Osteoblast (primary cell): Measurements from ENCODE around the gene ODF2L. TPM values are rescaled to one million over a fixed set of nuclear protein-coding genes. Genes with fewer than 3 reads are reported as not detected.
"Not testable (repeated sequence)": the region's sequence is repeated elsewhere in the genome, so short reads cannot be mapped to it uniquely, and the experiment has no call there.

Source experiments
- DNase-seq: peaks from one replicate; pipeline ENCODE4 v3.0.0; 2011; ENCODE audit warnings: low spot score, mixed read lengths; ENCODE audit not compliant: insufficient read length; ENCODE audit errors: missing footprints
- H2AFZ ChIP-seq: 2 replicates; pipeline ENCODE4 v1.6.0; 2011; ENCODE audit warnings: mild to moderate bottlenecking, low read length
- H3K27ac ChIP-seq: 2 replicates; pipeline ENCODE4 v1.5.1; 2011; ENCODE audit warnings: mild to moderate bottlenecking, low read depth, low read length, moderate library complexity
- H3K27me3 ChIP-seq: 2 replicates; pipeline ENCODE4 v1.6.0; 2012; ENCODE audit warnings: mild to moderate bottlenecking, control low read depth, inconsistent platforms, low read length, moderate library complexity; ENCODE audit not compliant: insufficient read depth
- H3K36me3 ChIP-seq: 2 replicates; pipeline ENCODE4 v1.5.1; 2011; ENCODE audit warnings: mild to moderate bottlenecking, low read length, control low read depth, moderate library complexity; ENCODE audit not compliant: insufficient read depth
- H3K4me1 ChIP-seq: 2 replicates; pipeline ENCODE4 v1.5.1; 2011; ENCODE audit warnings: mild to moderate bottlenecking, low read length, control low read depth, moderate library complexity; ENCODE audit not compliant: insufficient read depth
- H3K4me2 ChIP-seq: 2 replicates; pipeline ENCODE4 v1.6.0; 2011; ENCODE audit warnings: mild to moderate bottlenecking, low read length; ENCODE audit not compliant: insufficient read depth
- H3K4me3 ChIP-seq: fragments of 200-600 bp; sonication (generic); 3 replicates; pipeline ENCODE4 v1.5.1; 2012; ENCODE audit warnings: mild to moderate bottlenecking, low read length, inconsistent platforms; ENCODE audit not compliant: insufficient read depth
- H3K79me2 ChIP-seq: 2 replicates; pipeline ENCODE4 v1.6.0; 2012; ENCODE audit warnings: mild to moderate bottlenecking, low read length, control low read depth, inconsistent platforms; ENCODE audit not compliant: insufficient read depth
- H3K9me3 ChIP-seq: 2 replicates; pipeline ENCODE4 v1.5.1; 2011; ENCODE audit warnings: low read depth, low read length, control low read depth
- H4K20me1 ChIP-seq: 2 replicates; pipeline ENCODE4 v1.6.0; 2012; ENCODE audit warnings: mild to moderate bottlenecking, low read length, control low read depth; ENCODE audit not compliant: insufficient read depth
- CTCF ChIP-seq: IDR thresholded peaks from 2 replicates; pipeline ENCODE4 v1.5.1; 2011; ENCODE audit warnings: mild to moderate bottlenecking, low read depth, low read length, moderate library complexity; ENCODE audit errors: extremely low read depth
- total RNA-seq: library from RNA; depleted of rRNA; stranded (reverse); fragments of >200 nt; gene quantifications from 2 replicates; pipeline ENCODE4 v1.2.3, GENCODE V29; 2012

ODF2L gene
- total RNA-seq, 1 donor, result 87.6 TPM

- peaks cover 16% of the 10 kb centered on the region for H3K36me3 ChIP-seq
- no peaks in the 10 kb centered on the region for H3K79me2 ChIP-seq
- no peaks in the 10 kb centered on the region for H3K27me3 ChIP-seq
- no peak for DNase-seq
- H3K4me2 ChIP-seq, result no peak overlapping the region
- no peak overlapping the region for H3K4me3 ChIP-seq
- H3K4me1 ChIP-seq, result no peaks in the 10 kb centered on the region
- H3K9me3 ChIP-seq, result no peaks in the 10 kb centered on the region
- TF ChIP-seq CTCF, result no peak
- H2AFZ ChIP-seq, result no peak overlapping the region
- H4K20me1 ChIP-seq, result no peaks in the 10 kb centered on the region
- no peak overlapping the region for H3K27ac ChIP-seq
Measured at GRCh38 chr1:86357796-86358195, 38.3 kb downstream of the ODF2L start.

- Histone ChIP-seq H4K20me1 (no peaks in the 10 kb centered on the region), H3K79me2 (no peaks in the 10 kb centered on the region), H3K36me3 (peaks cover 14% of the 10 kb centered on the region), H3K27me3 (no peaks in the 10 kb centered on the region), H3K27ac (no peak overlapping the region), H3K4me3 (no peak overlapping the region), H3K4me2 (no peak overlapping the region), H3K9me3 (no peaks in the 10 kb centered on the region), H3K4me1 (no peaks in the 10 kb centered on the region), H2AFZ (no peak overlapping the region)
- TF ChIP-seq CTCF, result no peak
- no peak for DNase-seq
Measured at GRCh38 chr1:86356247-86356646, 39.9 kb downstream of the ODF2L start.

- DNase-seq, result no peak
- no peaks in the 10 kb centered on the region for H3K9me3 ChIP-seq
- no peak overlapping the region for H3K27ac ChIP-seq
- TF ChIP-seq CTCF, result no peak
- H3K4me2 ChIP-seq, result no peak overlapping the region
- H4K20me1 ChIP-seq, result no peaks in the 10 kb centered on the region
- H2AFZ ChIP-seq, result no peak overlapping the region
- H3K27me3 ChIP-seq, result no peaks in the 10 kb centered on the region
- no peak overlapping the region for H3K4me3 ChIP-seq
- no peaks in the 10 kb centered on the region for H3K79me2 ChIP-seq
- H3K4me1 ChIP-seq, result no peaks in the 10 kb centered on the region
- peaks cover 7% of the 10 kb centered on the region for H3K36me3 ChIP-seq
Measured at GRCh38 chr1:86352086-86352485, 44.0 kb downstream of the ODF2L start.

GRCh38 chr1:86350230-86350629 is 45.9 kb downstream of the ODF2L start:
- H3K4me3 ChIP-seq, H3K36me3 ChIP-seq, H3K27me3 ChIP-seq, H3K4me2 ChIP-seq, H2AFZ ChIP-seq, H3K4me1 ChIP-seq, DNase-seq, H3K79me2 ChIP-seq, H4K20me1 ChIP-seq, H3K9me3 ChIP-seq, H3K27ac ChIP-seq: not testable (repeated sequence)
